HuH-7 (cell line): ENCODE measurements around the gene CA12.
A peak's percentile ranks its signal among the peaks of the same experiment; 100 is the strongest.
"Not testable (repeated sequence)": the region's sequence is repeated elsewhere in the genome, so short reads cannot be mapped to it uniquely, and the experiment has no call there.

ENCODE experiments used
- DNase-seq: peaks from one replicate; pipeline ENCODE4 v3.0.0; 2011; ENCODE audit warnings: low spot score

The CA12 gene

DNA sequence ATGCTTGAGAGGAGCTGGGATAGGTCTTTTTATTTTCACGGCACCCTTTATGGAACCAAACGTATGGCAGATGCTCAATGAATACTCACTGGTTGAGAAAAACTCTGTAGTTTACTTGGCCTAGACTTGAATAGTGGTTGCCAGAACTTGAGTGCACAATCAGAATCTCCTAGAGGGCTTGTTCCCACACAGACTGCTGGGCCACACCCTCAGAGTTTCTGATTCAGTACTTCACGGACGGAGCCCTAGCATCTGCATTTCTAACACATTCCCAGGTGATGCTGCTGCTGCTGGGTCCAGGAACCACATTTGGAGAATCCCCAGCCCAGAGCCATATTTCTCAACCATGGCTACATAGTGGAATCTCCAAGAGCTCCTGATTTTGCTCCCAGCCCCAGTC, 24.6 kb downstream of the CA12 start:
- no peak for DNase-seq

DNA sequence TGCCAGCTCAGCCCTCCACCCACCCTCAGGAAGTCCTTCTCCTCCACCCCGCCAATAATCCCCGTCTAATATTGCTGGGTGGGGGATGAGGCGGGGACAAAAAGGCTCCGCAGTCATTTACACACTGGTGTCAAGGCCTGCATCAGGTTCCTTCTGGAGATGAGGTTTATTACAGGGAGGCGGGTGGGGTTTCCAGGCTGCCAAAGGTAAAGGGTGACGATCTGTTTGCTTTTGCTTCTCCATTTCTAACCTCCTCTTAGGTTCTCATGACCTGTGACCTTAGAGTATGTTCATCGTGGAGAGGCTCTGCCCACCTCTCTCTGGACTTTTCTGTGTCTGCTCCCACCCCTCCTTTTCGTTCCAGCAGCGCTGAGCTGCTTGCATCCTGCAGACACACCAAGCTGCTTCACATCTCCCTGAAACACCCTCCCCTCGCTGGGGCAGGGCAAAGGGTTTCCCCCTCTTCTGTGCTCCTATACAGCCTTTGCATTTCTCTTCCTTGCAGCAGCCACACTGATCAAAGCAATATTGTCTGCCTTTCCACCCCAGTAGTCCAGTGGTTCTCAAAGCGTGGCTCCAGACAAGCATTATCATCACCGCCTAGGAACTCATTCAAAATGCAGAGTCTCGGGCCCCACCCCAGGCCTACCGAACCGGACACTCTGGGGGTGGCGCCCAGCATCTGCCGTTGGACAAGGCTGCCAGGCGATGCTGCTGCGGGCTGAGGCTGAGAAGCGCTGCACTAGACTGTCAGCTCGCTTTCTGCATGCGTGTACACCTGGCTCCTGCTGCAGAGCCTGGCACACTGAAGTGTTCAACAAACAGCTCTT, 26.6 kb downstream of the CA12 start:
- peak; percentile 38 for DNase-seq

GRCh38 chr15:63353887-63354286, 27.8 kb downstream of the CA12 start:
- no peak for DNase-seq

DNA sequence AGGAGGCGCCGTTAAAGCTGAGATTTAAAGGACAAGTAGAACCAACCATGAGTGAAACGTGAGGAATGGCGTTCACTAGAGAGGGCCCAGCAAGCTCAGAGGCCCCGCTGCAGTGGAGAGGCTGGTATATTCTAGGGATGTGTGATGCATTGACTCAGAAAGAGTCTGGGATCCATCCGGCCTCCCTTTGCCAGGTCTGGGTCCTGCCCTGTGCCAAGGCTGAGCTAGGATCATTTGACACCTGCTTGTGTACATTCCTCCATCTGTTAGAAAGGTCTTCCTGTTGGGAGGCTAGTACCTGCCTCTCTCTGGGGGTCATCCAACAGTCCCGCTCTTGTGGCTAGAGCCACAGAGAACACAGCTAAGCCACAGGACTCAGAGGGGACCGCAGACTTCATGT, 28.4 kb downstream of the CA12 start:
- no peak for DNase-seq

GRCh38 chr15:63352808-63353207, 28.8 kb downstream of the CA12 start:
- no peak for DNase-seq

- no peak for DNase-seq
Measured at GRCh38 chr15:63351170-63351569, 30.5 kb downstream of the CA12 start.

DNA sequence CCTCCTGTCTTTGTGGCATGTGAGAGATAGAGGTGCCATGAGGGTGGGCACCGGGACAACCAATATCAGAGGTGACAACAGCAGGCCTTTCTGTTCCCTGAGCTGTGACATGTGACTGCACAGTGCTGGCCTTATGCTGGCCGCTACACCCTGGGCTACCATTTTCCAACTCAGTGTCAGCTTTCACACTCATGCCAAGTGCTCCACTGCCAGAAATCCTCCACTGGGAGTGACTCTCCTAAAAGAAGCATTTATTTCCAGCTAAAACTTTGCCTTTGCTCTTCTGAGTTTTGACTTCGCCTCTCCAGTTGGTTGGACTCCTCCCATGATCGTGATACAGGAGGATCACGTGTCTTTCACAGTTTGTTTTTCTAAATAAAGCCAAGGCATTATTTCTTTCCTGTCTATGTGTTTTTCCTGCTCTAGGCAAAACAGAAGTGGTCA, 31.4 kb downstream of the CA12 start:
- DNase-seq = no peak

GRCh38 chr15:63349621-63350020, 32.0 kb downstream of the CA12 start:
- DNase-seq = no peak

GRCh38 chr15:63349156-63349555, 32.5 kb downstream of the CA12 start:
- no peak for DNase-seq

DNA sequence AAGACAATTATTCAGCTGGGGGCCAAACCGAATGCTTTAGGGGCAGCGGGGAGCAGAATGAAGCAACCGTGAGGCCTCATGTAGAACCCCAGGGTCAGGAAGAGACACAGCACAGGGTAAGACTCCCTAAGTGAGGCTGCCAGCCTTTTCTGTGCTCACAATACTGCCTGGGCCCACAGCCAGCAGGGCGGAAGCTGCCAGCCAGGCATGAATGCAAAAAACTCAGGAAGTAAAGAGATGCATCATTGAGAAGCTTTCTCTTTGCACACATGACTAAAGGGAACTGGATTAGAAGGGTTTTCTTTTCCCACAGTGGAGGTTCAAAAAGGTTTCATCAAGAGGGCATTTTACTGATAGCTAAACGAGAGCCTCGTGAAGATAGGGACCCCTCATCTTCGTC, 33.3 kb downstream of the CA12 start:
- DNase-seq = no peak

DNA sequence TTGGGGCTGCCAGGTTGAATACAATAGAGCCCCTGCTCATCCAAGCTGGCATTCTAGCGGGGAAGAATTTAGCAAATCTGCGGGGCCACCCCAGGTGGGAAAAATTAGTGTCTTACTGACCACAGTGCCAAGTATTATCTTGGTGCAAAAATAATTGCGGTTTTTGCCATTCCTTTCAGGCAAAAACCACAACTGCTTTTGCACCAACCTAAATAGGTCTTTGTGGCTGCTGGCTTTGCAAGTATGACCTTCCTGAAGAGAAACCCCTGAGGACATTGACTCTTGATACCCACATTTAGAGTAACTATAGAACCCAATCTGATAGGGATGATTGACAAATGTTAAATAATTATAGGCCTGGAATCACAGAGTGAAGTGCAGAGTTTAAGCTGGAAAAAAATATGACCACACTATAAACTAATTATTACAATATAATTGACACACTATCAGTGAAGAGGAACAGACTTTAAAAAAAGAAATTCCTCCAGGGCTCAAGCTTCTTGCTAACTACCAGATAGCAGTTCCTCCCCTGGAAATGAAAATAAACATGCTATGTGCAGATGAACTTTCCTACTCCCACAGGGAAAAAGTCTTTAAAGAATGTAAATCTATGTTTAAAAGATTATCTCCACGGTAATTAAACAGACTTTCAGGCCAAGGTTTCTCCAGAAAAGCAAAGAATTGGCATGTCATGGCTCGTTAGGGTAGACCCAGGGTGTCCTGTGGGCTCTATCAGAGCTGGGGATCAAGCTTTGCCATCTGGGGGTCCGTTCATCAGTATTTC, 34.4 kb downstream of the CA12 start:
- DNase-seq = no peak

GRCh38 chr15:63345391-63345752, 36.3 kb downstream of the CA12 start:
- DNase-seq = no peak

- no peak for DNase-seq
Measured at GRCh38 chr15:63344731-63345390, 36.8 kb downstream of the CA12 start.

GRCh38 chr15:63342996-63343562, 38.6 kb downstream of the CA12 start:
- not testable (repeated sequence) for DNase-seq

- no peak for DNase-seq
Measured at GRCh38 chr15:63341898-63342297, 39.7 kb downstream of the CA12 start.

DNA sequence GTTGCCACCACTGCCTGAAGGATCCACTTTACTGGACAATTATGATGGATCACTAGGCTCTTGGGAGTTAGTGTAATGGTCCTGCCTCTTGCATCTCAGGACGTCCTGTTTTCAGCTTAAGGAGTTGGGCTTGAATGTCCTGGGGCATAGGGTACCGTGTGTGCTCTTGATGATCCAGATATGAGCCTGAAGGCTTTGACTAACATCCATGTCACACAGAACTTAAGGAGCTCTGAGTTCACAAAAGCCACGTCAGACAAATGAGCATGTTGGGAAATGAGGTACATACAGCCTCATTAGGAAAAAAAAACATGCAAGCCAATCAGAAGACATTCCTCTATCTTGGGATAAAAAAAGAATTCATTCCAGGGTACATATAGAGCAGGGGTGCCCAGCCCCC, 40.8 kb downstream of the CA12 start:
- DNase-seq = no peak

GRCh38 chr15:63340353-63340752, 41.3 kb downstream of the CA12 start:
- no peak for DNase-seq

GRCh38 chr15:63339836-63340235, 41.8 kb downstream of the CA12 start:
- DNase-seq = no peak

GRCh38 chr15:63339006-63339766, 42.5 kb downstream of the CA12 start:
- DNase-seq = no peak

GRCh38 chr15:63338170-63338569, 43.5 kb downstream of the CA12 start:
- no peak for DNase-seq

- no peak for DNase-seq
Measured at GRCh38 chr15:63337046-63337445, 44.6 kb downstream of the CA12 start.
